Measurements from ENCODE around the gene TMCC2. TPM values are rescaled to one million over a fixed set of nuclear protein-coding genes. Genes with fewer than 3 reads are reported as not detected.
A peak's percentile ranks its signal among the peaks of the same experiment; 100 is the strongest.

Gene TMCC2
- total and polyA plus RNA-seq, 2 of the 4 experiments (the other 2 are of a cell fraction), result 2.0 to 4.2 TPM

- Histone ChIP-seq H3K4me2 (ENCODE audit: low read depth, low read length) (no peak overlapping the region), H3K27me3 (ENCODE audit: control insufficient read depth, insufficient read depth, low read length) (no peaks in the 10 kb centered on the region), H4K5ac (ENCODE audit: low read depth, low read length) (no peak overlapping the region), H3K36me3 (ENCODE audit: control insufficient read depth, insufficient read depth, low read length) (no peaks in the 10 kb centered on the region), H3K4ac (ENCODE audit: low read depth, low read length) (peak overlapping the region; percentile 88), H2AFZ (replicated peaks; ENCODE audit: low read length, poor library complexity) (no peak overlapping the region), H3K56ac (ENCODE audit: extremely low read depth, insufficient read depth, low read length) (no peak overlapping the region), H2BK15ac (ENCODE audit: low read depth, low read length) (peak overlapping the region; percentile 39; the same call in 1 of the 3 replicates), H2AK9ac (replicated peaks; ENCODE audit: low read depth, low read length, poor library complexity) (no peak overlapping the region), H3K27ac (ENCODE audit: insufficient read depth, low read length) (no peak overlapping the region), H3K14ac (replicated peaks; ENCODE audit: low read depth, low read length) (peak overlapping the region; percentile 76), H4K8ac (ENCODE audit: low read depth in 2 of 2, low read length in 2 of 2) (no peak overlapping the region), H3K4me1 (ENCODE audit: control insufficient read depth, insufficient read depth, low read length) (peaks cover 11% of the 10 kb centered on the region), H2BK20ac (ENCODE audit: low read depth, low read length) (peak overlapping the region; percentile 42), H2BK5ac (ENCODE audit: low read depth, low read length, poor library complexity, severe bottlenecking) (no peak overlapping the region), H3K9me3 (ENCODE audit: control insufficient read depth, insufficient read depth, low read length) (no peaks in the 10 kb centered on the region), H2AK5ac (ENCODE audit: low read depth, low read length) (peak overlapping the region; percentile 63), H3K9ac (ENCODE audit: low read depth, low read length) (no peak overlapping the region), H3K79me1 (ENCODE audit: low read depth in 1 of 2, low read length in 2 of 2) (peaks cover 0 to 11% of the 10 kb centered on the region in 2 experiments; a peak in 2 of 4 replicates), H2BK120ac (ENCODE audit: low read depth, low read length) (peak overlapping the region; percentile 32; the same call in 1 of the 2 replicates), H4K91ac (ENCODE audit: insufficient read depth, low read depth, low read length) (peak overlapping the region; percentile 61; the same call in 1 of the 2 replicates), H3K4me3 (ENCODE audit: insufficient read depth, low read depth, low read length) (no peak overlapping the region), H3K9me1 (ENCODE audit: insufficient read depth, low read length) (peaks cover 14% of the 10 kb centered on the region), H3K18ac (ENCODE audit: low read depth, low read length) (no peak overlapping the region), H3K23ac (ENCODE audit: low read depth, low read length) (no peak overlapping the region), H4K20me1 (ENCODE audit: insufficient read depth, low read length) (no peaks in the 10 kb centered on the region)
- intact Hi-C loops (cut with micrococcal nuclease), result no loop called here
- ChIA-PET POLR2A (ENCODE audit: unreplicated experiment) (no interaction called here), CTCF (interaction anchor here (1.2 to 1.4 kb wide), 2 partner anchors 42 to 45 kb away, joined by 3 to 5 read pairs; no protein-coding TSS in a partner anchor)
- DNase-seq, result no peak
- 60% methylated on average over 1 of the region's 3 CpGs; no CpG with 5 or more reads in 1 of the 2 experiments for WGBS, 2 experiments (ENCODE audit: extremely low coverage in 2 of 2, insufficient read length in 1 of 2)
- in situ Hi-C loops (cut with MboI; ENCODE audit: low sequenced_read_pairs), result loop anchor here (5.0 to 10.0 kb wide), 2 partner anchors 42 to 205 kb away; partner anchors contain the start of gene NUAK2
- BruUV-seq (replicated peaks), result no TSS peak
- no peak for ATAC-seq (ENCODE audit: low read depth)
- TF ChIP-seq RCOR1 (IDR thresholded peaks at IDR 0.05; ENCODE audit: insufficient replicate concordance, low read length), result no peak
- TF ChIP-seq BHLHE40 (IDR thresholded peaks at IDR 0.05; ENCODE audit: low read depth, low read length), result no peak
- TF ChIP-seq SMC3 (IDR thresholded peaks at IDR 0.05; ENCODE audit: low read depth, low read length), result no peak
- TF ChIP-seq CHD1 (IDR thresholded peaks at IDR 0.05; ENCODE audit: low read depth, low read length), result no peak
- TF ChIP-seq CTCF (conservative IDR thresholded peaks at IDR 0.05; ENCODE audit: low read depth, low read length), result no peak
- no peak for TF ChIP-seq USF2 (IDR thresholded peaks at IDR 0.05; ENCODE audit: low read depth, low read length)
- TF ChIP-seq MAFK (IDR thresholded peaks at IDR 0.05; ENCODE audit: low read depth, low read length), result no peak
- dilution Hi-C loops (cut with HindIII; ENCODE audit: low sequenced_read_pairs, unreplicated experiment), result no loop called here
These were observed 52.2 kb downstream of the TMCC2 start for GRCh38 chr1:205279986-205280385.
